Panc1 (cell line): ENCODE results near the gene CAMSAP2. TPM values are rescaled to one million over a fixed set of nuclear protein-coding genes. Genes with fewer than 3 reads are reported as not detected.

ENCODE experiments used
- ATAC-seq: fragments of 200-7000 bp; cut with Tn5 transposase; 2 replicates; pipeline ENCODE4 v1.9.1; 2020; ENCODE audit warnings: mild to moderate bottlenecking, moderate library complexity
- BruUV-seq: library from RNA; stranded (reverse); fragments of 400-500 nt; replicated peaks from 2 replicates; lab custom pipeline; 2021; lab: Mats Ljungman, UMichigan
- CTCF ChIA-PET: fragments of 300-600 bp; sonication (Branson Sonifier 250); formaldehyde crosslinking; loops from one replicate; lab custom pipeline; 2022; ENCODE audit warnings: antibody characterized with exemption; lab: Charles Lee
- POLR2A ChIA-PET: fragments of 300-600 bp; sonication (Branson Sonifier 250); formaldehyde crosslinking; loops from one replicate; lab custom pipeline; 2022; ENCODE audit warnings: antibody characterized with exemption; lab: Charles Lee
- DNase-seq: peaks from one replicate; pipeline ENCODE4 v3.0.0-alpha.2; 2010; ENCODE audit warnings: low read depth, low spot score
- H3K27ac ChIP-seq: 2 replicates; pipeline ENCODE4 v1.5.1; 2011; ENCODE audit warnings: mild to moderate bottlenecking, low read length, inconsistent platforms
- H3K27me3 ChIP-seq: fragments of 200-500 bp; sonication (Bioruptor generic); 2 replicates; pipeline ENCODE4 v1.6.0; 2014; ENCODE audit warnings: low read length, inconsistent platforms; ENCODE audit not compliant: control insufficient read depth, insufficient read depth
- H3K36me3 ChIP-seq: fragments of 200-500 bp; sonication (Bioruptor generic); 2 replicates; pipeline ENCODE4 v1.5.1; 2014; ENCODE audit warnings: inconsistent platforms, mild to moderate bottlenecking, low read length, moderate library complexity; ENCODE audit not compliant: control insufficient read depth, insufficient read depth
- H3K4me1 ChIP-seq: 2 replicates; pipeline ENCODE4 v1.5.1; 2011; ENCODE audit warnings: inconsistent platforms, mild to moderate bottlenecking, low read length, moderate library complexity; ENCODE audit not compliant: control insufficient read depth, insufficient read depth
- H3K4me3 ChIP-seq, 2 experiments: 2 replicates each; pipeline ENCODE4 v1.5.1; 2011 to 2012; ENCODE audit warnings: low read depth in 2 of 2, low read length in 2 of 2, mild to moderate bottlenecking in 2 of 2, inconsistent platforms in 1 of 2, moderate library complexity in 1 of 2
- H3K9me3 ChIP-seq: fragments of 200-500 bp; sonication (Bioruptor generic); 2 replicates; pipeline ENCODE4 v1.5.1; 2014; ENCODE audit warnings: low read depth, mild to moderate bottlenecking, inconsistent platforms, low read length, moderate library complexity; ENCODE audit not compliant: control insufficient read depth, insufficient read depth
- CTCF ChIP-seq: fragments of 450-650 bp; IDR thresholded peaks from 2 replicates; pipeline ENCODE4 v1.5.1; 2017; ENCODE audit warnings: mild to moderate bottlenecking
- POLR2AphosphoS5 ChIP-seq: IDR thresholded peaks from 2 replicates; pipeline ENCODE4 v1.6.1; 2012; ENCODE audit warnings: mild to moderate bottlenecking, low read depth, low read length, moderate library complexity
- SIN3A ChIP-seq: IDR thresholded peaks from 2 replicates; pipeline ENCODE4 v1.6.1; 2012; ENCODE audit warnings: low read depth, mild to moderate bottlenecking, low read length, moderate library complexity, borderline replicate concordance; ENCODE audit not compliant: insufficient read depth
- TCF7L2 ChIP-seq: IDR thresholded peaks from 2 replicates; pipeline ENCODE4 v1.6.1; 2011; ENCODE audit warnings: mild to moderate bottlenecking, low read depth, low read length, inconsistent platforms
- in situ Hi-C: cut with HindIII; loops from 2 replicates; pipeline ENCODE4 v1.10.0; 2016; ENCODE audit warnings: low sequenced_read_pairs, low pct_unique_long_range_greater_than_20kb
- intact Hi-C: fragments of 100-400 bp; cut with micrococcal nuclease; formaldehyde crosslinking; loops from one replicate; pipeline ENCODE4 v1.10.0; 2022; ENCODE audit not compliant: unreplicated experiment
- total RNA-seq: library from RNA; stranded (reverse); gene quantifications from one replicate; pipeline ENCODE4 v1.2.1, GENCODE V29; 2021; ENCODE audit not compliant: unreplicated experiment
- TF ChIP-seq, protein P1 (sequence below), 2 experiments: IDR thresholded peaks; 2 replicates each; pipeline ENCODE4 v1.6.1; 2011 to 2012; ENCODE audit warnings: low read depth in 2 of 2, control low read depth in 1 of 2, low read length in 1 of 2, mild to moderate bottlenecking in 1 of 2, moderate library complexity in 1 of 2; ENCODE audit not compliant: insufficient read depth in 1 of 2

CAMSAP2 gene
- total RNA-seq, 1 experiment from 2014 or later, result 40.1 TPM

GRCh38 chr1:200774735-200775444, 36.2 kb downstream of the CAMSAP2 start:
- BruUV-seq, result no TSS peak
- no peak for TF ChIP-seq SIN3A
- no peak for TF ChIP-seq TCF7L2
- TF ChIP-seq, protein P1, sequence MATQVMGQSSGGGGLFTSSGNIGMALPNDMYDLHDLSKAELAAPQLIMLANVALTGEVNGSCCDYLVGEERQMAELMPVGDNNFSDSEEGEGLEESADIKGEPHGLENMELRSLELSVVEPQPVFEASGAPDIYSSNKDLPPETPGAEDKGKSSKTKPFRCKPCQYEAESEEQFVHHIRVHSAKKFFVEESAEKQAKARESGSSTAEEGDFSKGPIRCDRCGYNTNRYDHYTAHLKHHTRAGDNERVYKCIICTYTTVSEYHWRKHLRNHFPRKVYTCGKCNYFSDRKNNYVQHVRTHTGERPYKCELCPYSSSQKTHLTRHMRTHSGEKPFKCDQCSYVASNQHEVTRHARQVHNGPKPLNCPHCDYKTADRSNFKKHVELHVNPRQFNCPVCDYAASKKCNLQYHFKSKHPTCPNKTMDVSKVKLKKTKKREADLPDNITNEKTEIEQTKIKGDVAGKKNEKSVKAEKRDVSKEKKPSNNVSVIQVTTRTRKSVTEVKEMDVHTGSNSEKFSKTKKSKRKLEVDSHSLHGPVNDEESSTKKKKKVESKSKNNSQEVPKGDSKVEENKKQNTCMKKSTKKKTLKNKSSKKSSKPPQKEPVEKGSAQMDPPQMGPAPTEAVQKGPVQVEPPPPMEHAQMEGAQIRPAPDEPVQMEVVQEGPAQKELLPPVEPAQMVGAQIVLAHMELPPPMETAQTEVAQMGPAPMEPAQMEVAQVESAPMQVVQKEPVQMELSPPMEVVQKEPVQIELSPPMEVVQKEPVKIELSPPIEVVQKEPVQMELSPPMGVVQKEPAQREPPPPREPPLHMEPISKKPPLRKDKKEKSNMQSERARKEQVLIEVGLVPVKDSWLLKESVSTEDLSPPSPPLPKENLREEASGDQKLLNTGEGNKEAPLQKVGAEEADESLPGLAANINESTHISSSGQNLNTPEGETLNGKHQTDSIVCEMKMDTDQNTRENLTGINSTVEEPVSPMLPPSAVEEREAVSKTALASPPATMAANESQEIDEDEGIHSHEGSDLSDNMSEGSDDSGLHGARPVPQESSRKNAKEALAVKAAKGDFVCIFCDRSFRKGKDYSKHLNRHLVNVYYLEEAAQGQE (IDR thresholded peaks at IDR 0.05; ENCODE audit: insufficient read depth in 1 of 2, low read depth in 2 of 2, low read length in 1 of 2), result no peak
- TF ChIP-seq CTCF, result no peak
- no peak for TF ChIP-seq POLR2AphosphoS5
- Histone ChIP-seq H3K27ac (no peak overlapping the region), H3K4me3 (no peak overlapping the region), H3K4me1 (no peaks in the 10 kb centered on the region), H3K9me3 (no peaks in the 10 kb centered on the region), H3K36me3 (no peaks in the 10 kb centered on the region; the same call in 1 of the 2 replicates), H3K27me3 (no peaks in the 10 kb centered on the region)
- intact Hi-C loops (loop anchor here (10.0 kb wide), 1 partner anchor 150 kb away; the partner anchor contains the start of gene KIF14), in situ Hi-C loops (no loop called here)
- ATAC-seq, result no peak
- ChIA-PET POLR2A (interaction anchor here (0.6 to 0.7 kb wide), 2 partner anchors 21 to 124 kb away, joined by 3 to 6 read pairs; no protein-coding TSS in a partner anchor), CTCF (interaction anchor here (0.6 to 0.8 kb wide), 2 partner anchors 153 to 215 kb away, joined by 5 to 8 read pairs; no protein-coding TSS in a partner anchor)
- no peak for DNase-seq

DNA sequence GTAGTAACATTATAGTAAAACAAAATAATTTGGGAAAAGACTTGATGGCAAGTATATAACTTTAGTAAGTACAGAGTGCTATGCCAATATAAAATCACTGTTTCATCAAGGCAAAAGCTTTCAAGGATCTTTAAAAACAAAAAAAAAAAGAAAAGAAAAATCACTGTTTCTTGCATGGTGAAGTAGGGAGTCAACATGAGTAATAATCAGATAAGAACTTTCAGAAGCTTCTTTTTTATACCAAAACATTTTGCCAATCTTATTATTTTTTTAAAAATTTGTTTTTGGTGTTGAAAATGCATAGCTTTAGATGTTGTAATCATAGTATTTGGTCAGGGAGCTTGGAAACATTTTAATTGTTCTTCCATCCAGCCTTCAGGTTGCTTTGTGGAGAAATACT, 37.2 kb downstream of the CAMSAP2 start:
- H3K27me3 ChIP-seq, result no peaks in the 10 kb centered on the region
- BruUV-seq, result no TSS peak
- intact Hi-C loops (loop anchor here (10.0 kb wide), 1 partner anchor 151 kb away; the partner anchor contains the start of gene KIF14), in situ Hi-C loops (no loop called here)
- no peak for DNase-seq
- H3K4me1 ChIP-seq, result no peaks in the 10 kb centered on the region; the same call in 1 of the 2 replicates
- H3K36me3 ChIP-seq, result no peaks in the 10 kb centered on the region; the same call in 1 of the 2 replicates
- ChIA-PET CTCF (no interaction called here), POLR2A (interaction anchor here (0.6 kb wide), 2 partner anchors 37 to 113 kb away, joined by 4 read pairs; partner anchors contain the start of gene CAMSAP2)
- ATAC-seq, result no peak
- H3K9me3 ChIP-seq, result no peaks in the 10 kb centered on the region
- no peak overlapping the region for H3K27ac ChIP-seq
- no peak overlapping the region for H3K4me3 ChIP-seq
- TF ChIP-seq, protein P1 (IDR thresholded peaks at IDR 0.05; ENCODE audit: insufficient read depth in 1 of 2, low read depth in 2 of 2, low read length in 1 of 2), result no peak
- TF ChIP-seq POLR2AphosphoS5, result no peak
- TF ChIP-seq SIN3A, result no peak
- no peak for TF ChIP-seq CTCF
- no peak for TF ChIP-seq TCF7L2
